HG02642 (cell line): ENCODE results near the gene TMEM121.
"Not testable (repeated sequence)": the region's sequence is repeated elsewhere in the genome, so short reads cannot be mapped to it uniquely, and the experiment has no call there.

Experiments used
- ATAC-seq: cut with Tn5 transposase; IDR thresholded peaks from one replicate; pipeline ENCODE4 v1.9.1; 2021; ENCODE audit warnings: mild to moderate bottlenecking; ENCODE audit not compliant: unreplicated experiment, poor library complexity

The TMEM121 gene

GRCh38 chr14:105566248-105567163, 40.1 kb downstream of the TMEM121 start:
- peak; percentile 49 for ATAC-seq

- not testable (repeated sequence) for ATAC-seq
These were observed 41.1 kb downstream of the TMEM121 start for GRCh38 chr14:105567164-105568103.

GRCh38 chr14:105568140-105568843, 41.9 kb downstream of the TMEM121 start:
- not testable (repeated sequence) for ATAC-seq

- no peak for ATAC-seq
These were observed 42.7 kb downstream of the TMEM121 start for GRCh38 chr14:105568859-105569766.

- no peak for ATAC-seq
These were observed 44.1 kb downstream of the TMEM121 start for GRCh38 chr14:105570482-105570881.

GRCh38 chr14:105571181-105571951, 45.0 kb downstream of the TMEM121 start:
- ATAC-seq = not testable (repeated sequence)

GRCh38 chr14:105572063-105572462, 45.7 kb downstream of the TMEM121 start:
- not testable (repeated sequence) for ATAC-seq

- not testable (repeated sequence) for ATAC-seq
These were observed 47.5 kb downstream of the TMEM121 start for GRCh38 chr14:105573841-105574240.

GRCh38 chr14:105574411-105574810, 48.0 kb downstream of the TMEM121 start:
- ATAC-seq = not testable (repeated sequence)

- peak; percentile 60 for ATAC-seq
These were observed 48.8 kb downstream of the TMEM121 start for GRCh38 chr14:105575016-105575700.

- no peak for ATAC-seq
These were observed 50.2 kb downstream of the TMEM121 start for GRCh38 chr14:105576525-105577088.

- ATAC-seq = no peak
These were observed 51.0 kb downstream of the TMEM121 start for GRCh38 chr14:105577314-105577861.

GRCh38 chr14:105578070-105578469, 51.7 kb downstream of the TMEM121 start:
- ATAC-seq = no peak

GRCh38 chr14:105579221-105579620, 52.8 kb downstream of the TMEM121 start:
- not testable (repeated sequence) for ATAC-seq
